HepG2 (cell line): ENCODE results near the gene H6PD.

Experiments
- CTCF ChIP-seq: sonication (generic); formaldehyde crosslinking; IDR thresholded peaks from 2 replicates; pipeline ENCODE4 v1.5.0; 2020; ENCODE audit warnings: mild to moderate bottlenecking, missing genetic modification reagents, moderate library complexity
- MAX ChIP-seq: IDR thresholded peaks from 2 replicates; pipeline ENCODE4 v1.6.1; 2012; ENCODE audit warnings: inconsistent platforms
- POLR2A ChIP-seq, 2 experiments: IDR thresholded peaks; 2 replicates each; pipeline ENCODE4 v1.6.1; 2011; ENCODE audit warnings: low read depth in 2 of 2, low read length in 2 of 2, mild to moderate bottlenecking in 1 of 2, moderate library complexity in 1 of 2; ENCODE audit not compliant: insufficient read depth in 1 of 2
- PRPF4 ChIP-seq: fragments of 200-400 bp; formaldehyde crosslinking; IDR thresholded peaks from 2 replicates; pipeline ENCODE4 v1.6.1; 2016; ENCODE audit warnings: low read length, low read depth; ENCODE audit not compliant: poor library complexity, severe bottlenecking
- RERE ChIP-seq: IDR thresholded peaks from 2 replicates; pipeline ENCODE4 v1.6.1; 2016; ENCODE audit warnings: low read depth, missing genetic modification reagents, missing compliant biosample characterization
- ZNF557 ChIP-seq: sonication (generic); formaldehyde crosslinking; IDR thresholded peaks from 2 replicates; pipeline ENCODE4 v1.4.0; 2020; ENCODE audit warnings: missing genetic modification reagents

GRCh38 chr1:9253004-9253403, 18.4 kb downstream of the H6PD start:
- TF ChIP-seq ZNF557 (CRISPR knock-in tag) = no peak
- no peak for TF ChIP-seq CTCF (CRISPR knock-in tag)
- TF ChIP-seq POLR2A (IDR thresholded peaks at IDR 0.05; ENCODE audit: insufficient read depth in 1 of 2, low read depth in 2 of 2, low read length in 2 of 2) = no peak
- no peak for TF ChIP-seq RERE
- TF ChIP-seq MAX = no peak
- TF ChIP-seq PRPF4 = no peak
